Measurements from ENCODE around the gene MUC5B.
A peak's percentile ranks its signal among the peaks of the same experiment; 100 is the strongest.

Gene MUC5B

GRCh38 chr11:1200611-1201191 is 22.2 kb upstream of the MUC5B start:
- DNase-seq (ENCODE audit: insufficient read length) (peak; percentile 4), FAIRE-seq (no peak)
- TF ChIP-seq TAF1 (IDR thresholded peaks at IDR 0.05; ENCODE audit: borderline replicate concordance, low read depth, low read length): no peak
- no peak for TF ChIP-seq POLR2AphosphoS5 (IDR thresholded peaks at IDR 0.05; ENCODE audit: low read depth, low read length)
- no peak for TF ChIP-seq POLR2A (IDR thresholded peaks at IDR 0.05; ENCODE audit: low read depth, low read length)

- no peak for FAIRE-seq
- no peak for TF ChIP-seq TAF1 (IDR thresholded peaks at IDR 0.05; ENCODE audit: borderline replicate concordance, low read depth, low read length)
- no peak for TF ChIP-seq POLR2AphosphoS5 (IDR thresholded peaks at IDR 0.05; ENCODE audit: low read depth, low read length)
- no peak for TF ChIP-seq POLR2A (IDR thresholded peaks at IDR 0.05; ENCODE audit: low read depth, low read length)
- no peak for DNase-seq (ENCODE audit: insufficient read length)
Measured at GRCh38 chr11:1201395-1202153, 21.3 kb upstream of the MUC5B start.

GRCh38 chr11:1202154-1202775 is 20.6 kb upstream of the MUC5B start:
- FAIRE-seq (no peak), DNase-seq (ENCODE audit: insufficient read length) (peak; percentile 39)

GRCh38 chr11:1202776-1203504 is 19.9 kb upstream of the MUC5B start:
- DNase-seq (ENCODE audit: insufficient read length) (peak; percentile 98), FAIRE-seq (peak; percentile 81)
- TF ChIP-seq POLR2A (IDR thresholded peaks at IDR 0.05; ENCODE audit: low read depth, low read length) (no peak), POLR2AphosphoS5 (IDR thresholded peaks at IDR 0.05; ENCODE audit: low read depth, low read length) (no peak), TAF1 (IDR thresholded peaks at IDR 0.05; ENCODE audit: borderline replicate concordance, low read depth, low read length) (no peak)

More at GRCh38 chr11:1202154-1202775, 20.6 kb upstream of the MUC5B start:
- no peak for TF ChIP-seq TAF1 (IDR thresholded peaks at IDR 0.05; ENCODE audit: borderline replicate concordance, low read depth, low read length)
- no peak for TF ChIP-seq POLR2A (IDR thresholded peaks at IDR 0.05; ENCODE audit: low read depth, low read length)
- no peak for TF ChIP-seq POLR2AphosphoS5 (IDR thresholded peaks at IDR 0.05; ENCODE audit: low read depth, low read length)

- no peak for TF ChIP-seq POLR2AphosphoS5 (IDR thresholded peaks at IDR 0.05; ENCODE audit: low read depth, low read length)
- TF ChIP-seq TAF1 (IDR thresholded peaks at IDR 0.05; ENCODE audit: borderline replicate concordance, low read depth, low read length): no peak
- TF ChIP-seq POLR2A (IDR thresholded peaks at IDR 0.05; ENCODE audit: low read depth, low read length): no peak
- FAIRE-seq (no peak), DNase-seq (ENCODE audit: insufficient read length) (peak; percentile 17)
Measured at GRCh38 chr11:1203505-1204271, 19.2 kb upstream of the MUC5B start.

GRCh38 chr11:1204381-1205101 is 18.3 kb upstream of the MUC5B start:
- TF ChIP-seq POLR2A (IDR thresholded peaks at IDR 0.05; ENCODE audit: low read depth, low read length) (no peak), POLR2AphosphoS5 (IDR thresholded peaks at IDR 0.05; ENCODE audit: low read depth, low read length) (no peak), TAF1 (IDR thresholded peaks at IDR 0.05; ENCODE audit: borderline replicate concordance, low read depth, low read length) (no peak)
- DNase-seq (ENCODE audit: insufficient read length) (peak; percentile 19), FAIRE-seq (no peak)

GRCh38 chr11:1205121-1205986 is 17.5 kb upstream of the MUC5B start:
- FAIRE-seq (no peak), DNase-seq (ENCODE audit: insufficient read length) (peak; percentile 8)
- TF ChIP-seq POLR2AphosphoS5 (IDR thresholded peaks at IDR 0.05; ENCODE audit: low read depth, low read length): no peak
- TF ChIP-seq POLR2A (IDR thresholded peaks at IDR 0.05; ENCODE audit: low read depth, low read length): no peak
- TF ChIP-seq TAF1 (IDR thresholded peaks at IDR 0.05; ENCODE audit: borderline replicate concordance, low read depth, low read length): no peak

- TF ChIP-seq POLR2AphosphoS5 (IDR thresholded peaks at IDR 0.05; ENCODE audit: low read depth, low read length) (no peak), POLR2A (IDR thresholded peaks at IDR 0.05; ENCODE audit: low read depth, low read length) (no peak), TAF1 (IDR thresholded peaks at IDR 0.05; ENCODE audit: borderline replicate concordance, low read depth, low read length) (no peak)
- FAIRE-seq (no peak), DNase-seq (ENCODE audit: insufficient read length) (peak; percentile 1)
Measured at GRCh38 chr11:1205987-1206331, 16.9 kb upstream of the MUC5B start.

GRCh38 chr11:1206391-1207271 is 16.2 kb upstream of the MUC5B start:
- TF ChIP-seq POLR2AphosphoS5 (IDR thresholded peaks at IDR 0.05; ENCODE audit: low read depth, low read length) (no peak), TAF1 (IDR thresholded peaks at IDR 0.05; ENCODE audit: borderline replicate concordance, low read depth, low read length) (no peak), POLR2A (IDR thresholded peaks at IDR 0.05; ENCODE audit: low read depth, low read length) (no peak)
- peak; percentile 2 for DNase-seq (ENCODE audit: insufficient read length)
- no peak for FAIRE-seq
